Measurements from ENCODE around the gene ANXA5.
"Not testable (repeated sequence)": the region's sequence is repeated elsewhere in the genome, so short reads cannot be mapped to it uniquely, and the experiment has no call there.

Gene ANXA5

GRCh38 chr4:121676345-121677075 lies 20.3 kb downstream of the ANXA5 start:
- DNase-seq: no peak

- no peak for DNase-seq
Measured at GRCh38 chr4:121675715-121676114, 21.1 kb downstream of the ANXA5 start.

- no peak for DNase-seq
Measured at GRCh38 chr4:121674696-121675095, 22.1 kb downstream of the ANXA5 start.

GRCh38 chr4:121674191-121674590 lies 22.6 kb downstream of the ANXA5 start:
- no peak for DNase-seq

DNA sequence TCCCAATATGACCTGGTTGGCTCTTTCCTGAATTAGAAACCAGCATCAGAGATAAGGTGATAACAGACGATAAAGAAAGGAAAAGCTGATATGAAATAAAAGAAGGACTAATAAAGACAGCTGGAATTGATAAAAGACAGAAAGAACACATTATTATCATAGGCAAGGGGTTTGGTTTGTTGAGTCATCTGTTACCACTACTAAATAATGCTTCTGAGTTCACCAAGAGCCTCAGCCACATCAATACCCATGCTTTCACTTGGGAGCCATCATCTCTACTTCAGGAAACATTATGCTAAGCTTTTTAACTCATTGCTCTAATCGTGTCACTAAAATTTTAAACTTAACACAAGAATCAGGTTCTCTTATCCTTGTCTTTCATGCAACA lies 27.6 kb downstream of the ANXA5 start:
- no peak for DNase-seq

DNA sequence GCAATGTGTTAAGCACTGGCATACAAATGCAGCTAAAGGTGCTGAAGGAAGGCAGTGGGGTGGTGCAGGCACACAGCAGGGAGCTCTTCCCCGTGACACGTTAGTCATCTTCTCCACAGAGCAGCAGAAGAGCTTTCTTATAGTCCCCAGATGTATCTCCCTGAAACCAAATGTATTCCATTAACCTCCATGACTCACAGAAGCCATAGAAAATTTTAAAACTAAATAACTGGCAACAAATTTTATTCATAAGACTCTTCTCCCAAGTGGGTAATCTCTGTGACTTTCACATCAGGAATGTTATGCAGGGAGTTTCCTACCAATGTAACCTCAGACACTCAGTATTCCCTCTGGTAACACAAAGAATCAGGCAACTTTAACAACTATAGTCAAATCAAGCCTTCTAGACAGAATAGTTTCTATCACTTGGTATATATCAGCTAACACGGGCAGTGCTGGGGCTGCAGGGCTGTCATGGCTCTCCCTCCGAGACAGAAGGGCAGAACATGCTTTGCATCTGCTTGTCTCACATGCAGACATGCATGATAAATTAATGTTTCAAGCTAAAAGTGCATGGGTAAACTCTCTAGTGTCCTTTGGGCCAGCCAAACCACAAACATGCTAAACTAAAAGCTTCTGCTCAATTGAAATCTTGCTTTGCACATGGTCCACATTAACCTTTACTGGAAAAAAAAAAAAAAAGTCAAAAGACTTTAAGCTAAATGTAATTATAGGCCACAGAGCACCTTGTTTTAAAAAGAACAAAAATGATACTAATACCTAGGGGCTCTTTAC lies 28.2 kb downstream of the ANXA5 start:
- no peak for DNase-seq

DNA sequence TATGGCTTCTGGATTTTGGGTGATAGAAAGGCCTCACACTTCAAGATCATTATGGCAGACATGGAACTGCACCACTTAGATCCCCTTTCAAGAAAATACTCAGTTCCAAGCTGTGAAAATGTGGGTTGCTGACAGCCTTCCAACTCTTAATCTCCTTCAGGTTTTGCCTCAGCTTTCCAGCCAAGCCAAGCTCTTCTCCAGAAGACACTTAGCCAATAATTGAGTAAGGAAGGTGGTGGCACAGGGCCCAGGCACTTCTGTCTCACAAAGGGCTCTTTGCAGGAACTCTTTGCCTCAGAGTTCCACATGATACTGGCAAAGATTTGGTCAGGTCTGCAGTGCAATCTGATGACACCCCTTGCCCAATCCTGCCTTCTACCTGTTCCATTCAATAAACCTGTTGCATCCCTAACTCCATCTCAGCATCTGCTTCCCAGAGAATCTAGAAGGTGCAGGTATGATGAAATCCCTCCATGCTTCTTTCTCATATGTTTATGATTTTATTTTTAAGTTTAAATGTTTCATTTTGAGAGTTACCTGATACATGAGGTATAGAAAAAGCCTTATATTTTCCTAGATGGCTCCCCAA lies 30.6 kb downstream of the ANXA5 start:
- no peak for DNase-seq

GRCh38 chr4:121665371-121665770 lies 31.4 kb downstream of the ANXA5 start:
- DNase-seq: no peak

DNA sequence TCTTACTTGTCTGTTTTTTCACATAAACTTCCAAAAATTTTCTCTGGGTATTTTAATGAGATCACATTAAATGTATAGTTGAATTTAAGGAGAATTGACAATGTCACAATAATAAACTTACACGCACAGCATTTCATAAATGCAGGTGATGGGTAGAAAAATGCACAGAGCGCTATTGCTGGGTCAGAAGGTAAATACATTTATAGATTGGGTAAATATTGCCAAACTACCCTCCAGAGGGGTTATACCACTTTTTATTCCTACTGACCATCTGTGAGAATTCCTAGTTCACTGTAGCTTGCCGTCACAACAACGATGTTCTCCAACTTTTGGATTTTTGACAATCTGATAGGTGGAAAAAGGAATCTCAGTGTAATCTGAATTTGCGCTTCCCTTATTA lies 34.6 kb downstream of the ANXA5 start:
- no peak for DNase-seq

DNA sequence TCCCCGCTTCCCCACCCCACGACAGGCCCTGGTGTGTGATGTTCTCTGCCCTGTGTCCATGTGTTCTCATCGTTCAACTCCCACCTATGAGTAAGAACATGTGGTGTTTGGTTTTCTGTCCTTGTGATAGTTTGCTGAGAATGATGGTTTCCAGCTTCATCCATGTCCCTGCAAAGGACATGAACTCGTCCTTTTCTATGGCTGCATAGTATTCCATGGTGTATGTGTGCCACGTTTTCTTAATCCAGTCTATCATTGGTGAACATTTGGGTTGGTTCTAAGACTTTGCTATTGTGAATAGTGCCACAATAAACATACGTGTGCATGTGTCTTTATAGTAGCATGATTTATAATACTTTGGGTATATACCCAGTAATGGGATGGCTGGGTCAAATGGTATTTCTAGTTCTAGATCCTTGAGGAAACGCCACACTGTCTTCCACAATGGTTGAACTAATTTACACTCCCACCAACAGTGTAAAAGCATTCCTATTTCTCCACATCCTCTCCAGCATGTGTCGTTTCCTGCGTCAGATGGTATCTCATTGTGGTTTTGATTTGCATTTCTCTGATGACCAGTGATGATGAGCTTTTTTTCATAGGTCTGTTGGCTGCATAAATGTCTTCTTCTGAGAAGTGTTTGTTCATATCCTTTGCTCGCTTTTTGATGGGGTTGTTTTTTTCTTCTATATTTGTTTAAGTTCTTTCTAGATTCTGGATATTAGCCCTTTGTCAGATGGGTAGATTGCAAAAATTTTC lies 36.4 kb downstream of the ANXA5 start:
- DNase-seq: not testable (repeated sequence)

DNA sequence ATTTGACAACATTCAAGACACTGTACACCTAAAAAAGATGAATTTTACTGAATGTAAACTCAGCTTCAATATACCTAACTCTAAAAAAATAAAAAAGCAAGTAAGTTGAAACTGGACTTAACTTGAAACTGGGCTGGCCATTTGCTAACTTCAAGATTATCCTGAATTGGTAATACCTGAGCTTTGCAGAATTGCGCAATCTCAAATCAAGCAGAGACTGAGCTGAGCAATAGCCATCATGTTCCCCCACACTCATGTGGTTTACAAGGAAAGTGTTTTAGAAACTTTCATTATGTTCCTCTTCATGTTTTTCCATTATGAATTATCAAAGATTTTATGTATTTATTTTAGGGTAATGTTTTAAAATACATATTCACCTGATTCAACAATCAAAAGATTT lies 38.7 kb downstream of the ANXA5 start:
- no peak for DNase-seq

DNA sequence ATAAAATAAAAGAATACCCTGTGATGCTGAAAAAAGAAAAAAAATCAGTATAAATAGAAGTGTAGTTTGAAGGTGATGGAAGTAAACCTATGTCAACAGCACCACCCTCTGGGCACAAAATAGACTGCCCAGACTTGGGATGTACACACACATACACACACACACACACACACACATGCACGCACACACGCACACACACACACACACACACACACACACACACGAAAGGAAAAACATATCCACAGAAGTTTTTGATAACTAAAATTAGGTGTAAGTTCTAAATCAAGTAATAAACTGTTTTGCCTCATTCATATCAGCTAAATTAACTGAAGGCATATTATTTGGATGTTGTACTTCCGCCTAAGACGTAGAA lies 40.5 kb downstream of the ANXA5 start:
- DNase-seq: no peak

DNA sequence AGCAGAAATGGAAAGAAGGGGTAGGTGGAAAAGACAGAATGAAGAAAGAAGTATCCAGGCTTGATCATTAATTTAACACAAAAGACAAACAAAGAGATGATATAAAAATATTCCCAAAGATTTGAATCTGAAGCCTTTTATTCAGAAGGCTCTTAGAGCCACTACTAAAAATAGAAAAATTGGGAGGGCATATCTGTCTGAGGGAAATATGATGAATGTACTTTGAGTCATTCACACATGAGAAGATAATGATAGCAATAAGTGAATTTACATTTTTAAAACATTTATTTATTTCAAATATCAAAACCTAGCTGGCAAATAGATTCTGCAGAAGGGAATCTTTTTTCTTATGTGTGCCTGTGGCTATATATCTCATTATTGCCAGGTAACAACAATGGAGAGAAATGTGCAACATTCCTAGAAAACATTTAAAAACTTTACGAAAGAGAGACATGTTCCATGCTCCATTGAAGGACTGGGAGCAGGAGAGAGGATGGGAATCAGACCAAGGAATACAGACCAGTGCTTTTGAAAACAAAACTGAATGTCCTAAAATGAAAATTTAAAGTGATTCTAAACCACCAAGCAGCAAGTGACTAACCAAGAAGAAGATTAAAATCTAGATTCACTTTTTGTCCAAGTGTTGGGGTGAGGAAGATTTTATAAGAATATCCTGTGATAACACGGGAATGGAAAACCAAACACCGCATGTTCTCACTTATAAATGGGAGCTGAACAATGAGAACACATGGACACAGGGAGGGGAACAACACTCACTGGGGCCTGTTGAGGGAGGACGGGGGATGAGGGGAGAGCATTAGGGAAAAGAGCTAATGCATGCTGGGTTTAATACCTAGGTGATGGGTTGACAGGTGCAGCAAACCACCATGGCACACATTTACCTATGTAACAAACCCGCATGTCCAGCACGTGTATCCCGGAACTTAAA lies 41.2 kb downstream of the ANXA5 start:
- DNase-seq: no peak

DNA sequence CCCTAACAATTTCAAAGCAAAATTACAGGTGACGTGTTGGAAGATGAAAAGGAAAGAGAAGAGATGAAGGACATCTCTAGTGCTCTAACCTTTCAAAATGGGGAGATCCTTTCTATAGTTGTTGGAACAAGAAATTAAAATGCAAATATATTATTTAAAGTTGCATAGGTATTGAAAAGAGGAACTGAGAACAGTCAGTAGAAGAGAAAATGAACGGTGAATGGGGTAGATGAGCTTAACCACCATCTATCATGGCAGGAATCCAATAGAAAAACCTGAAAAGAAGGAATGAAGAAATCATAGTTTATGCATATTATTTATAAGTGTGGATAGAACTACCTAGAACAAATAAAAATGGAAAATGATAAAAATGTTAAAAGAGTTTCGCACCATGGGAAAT lies 42.0 kb downstream of the ANXA5 start:
- no peak for DNase-seq

GRCh38 chr4:121653986-121654385 lies 42.8 kb downstream of the ANXA5 start:
- DNase-seq: no peak

DNA sequence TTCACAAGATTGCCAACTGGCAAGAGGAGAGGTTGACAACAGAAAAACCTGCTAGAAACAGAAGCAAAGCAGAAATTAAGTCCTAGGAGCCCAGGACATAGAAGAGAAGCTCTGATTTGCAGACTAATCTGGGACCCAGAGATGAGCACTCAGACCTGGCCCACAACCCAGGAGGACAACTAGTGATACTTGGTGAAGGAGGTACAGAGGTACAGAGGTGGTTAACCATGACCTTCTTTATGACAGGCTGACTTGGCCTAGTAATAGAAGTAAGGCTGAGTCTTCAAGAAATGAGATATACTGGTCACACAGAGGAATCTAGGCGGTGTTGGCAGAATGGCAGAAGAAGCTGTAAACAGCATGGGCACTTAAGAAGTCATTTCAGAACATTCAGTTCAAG lies 43.6 kb downstream of the ANXA5 start:
- no peak for DNase-seq

GRCh38 chr4:121651597-121651996 lies 45.2 kb downstream of the ANXA5 start:
- no peak for DNase-seq

DNA sequence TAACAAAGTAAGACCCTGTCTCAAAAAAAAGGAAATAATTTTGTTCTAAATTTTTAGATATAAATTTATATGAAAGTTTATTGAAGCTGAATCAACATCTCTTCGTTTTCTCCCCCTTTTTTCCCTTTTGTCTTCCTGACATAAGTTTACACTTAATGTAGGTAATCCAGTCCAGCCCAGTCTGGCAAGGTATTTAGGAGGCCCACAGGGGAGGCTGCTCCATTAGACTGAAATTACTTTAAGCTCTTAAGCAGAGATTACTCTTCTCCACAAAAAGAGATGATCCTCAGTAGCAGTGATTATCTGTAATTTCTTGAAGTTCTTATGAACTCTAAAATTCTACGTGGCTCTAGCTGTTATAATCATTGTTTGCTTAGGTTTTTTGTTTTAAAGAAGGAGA lies 46.0 kb downstream of the ANXA5 start:
- DNase-seq: no peak

DNA sequence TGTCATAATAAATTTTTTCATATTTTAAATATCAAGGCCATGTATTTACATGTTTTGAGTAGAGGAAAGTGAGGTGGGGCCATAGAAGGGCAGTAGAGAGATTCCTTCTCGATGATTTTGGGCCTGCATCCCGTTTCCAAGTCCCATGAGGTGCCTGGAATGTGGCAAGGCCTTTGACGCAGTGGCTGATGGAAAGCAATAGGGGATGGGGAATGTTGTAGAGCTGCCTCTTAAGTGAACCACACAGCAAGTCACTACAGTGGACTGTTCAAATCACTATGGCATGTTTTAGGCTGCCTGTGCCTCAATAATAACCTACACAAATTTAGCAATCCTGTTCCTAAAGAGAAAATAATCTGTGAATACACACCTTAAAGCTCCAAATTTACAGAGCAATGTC lies 48.3 kb downstream of the ANXA5 start:
- DNase-seq: no peak

- DNase-seq: no peak
Measured at GRCh38 chr4:121642876-121643585, 53.7 kb downstream of the ANXA5 start.

- no peak for DNase-seq
Measured at GRCh38 chr4:121642292-121642691, 54.5 kb downstream of the ANXA5 start.

DNA sequence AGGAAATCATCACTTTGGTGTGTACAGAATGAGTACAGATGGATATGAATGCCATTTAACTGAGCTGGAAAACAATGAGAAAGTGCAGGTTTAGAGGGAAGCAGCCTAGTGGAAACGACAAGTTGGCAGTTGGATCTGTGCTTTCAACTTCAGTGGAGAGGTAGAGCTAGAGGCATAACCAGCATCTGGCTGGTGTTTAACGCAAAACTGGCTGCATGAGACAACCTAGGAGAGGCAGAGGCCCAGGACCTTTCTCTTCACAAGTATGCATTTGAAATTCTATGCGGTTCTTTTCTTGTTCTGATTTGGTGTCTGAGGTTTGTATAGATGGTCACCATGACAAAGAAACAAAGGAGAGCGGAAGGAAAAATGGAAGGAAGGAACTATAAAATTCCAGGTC lies 63.1 kb downstream of the ANXA5 start:
- no peak for DNase-seq

All from NCI-H2171 (cell line).